HUES64 (cell line): ENCODE results near the gene NMD3. TPM values are rescaled to one million over a fixed set of nuclear protein-coding genes. Genes with fewer than 3 reads are reported as not detected.
"Not testable (repeated sequence)": the region's sequence is repeated elsewhere in the genome, so short reads cannot be mapped to it uniquely, and the experiment has no call there.

Source experiments
- H3K27ac ChIP-seq: 2 replicates; pipeline ENCODE4 v1.7.0; 2013; ENCODE audit warnings: low read depth, low read length, inconsistent platforms
- H3K27me3 ChIP-seq: 2 replicates; pipeline ENCODE4 v1.6.1; 2013; ENCODE audit warnings: mild to moderate bottlenecking, low read length; ENCODE audit not compliant: insufficient read depth
- H3K36me3 ChIP-seq: 2 replicates; pipeline ENCODE4 v1.6.1; 2013; ENCODE audit warnings: mild to moderate bottlenecking, low read length; ENCODE audit not compliant: insufficient read depth
- H3K4me1 ChIP-seq: 2 replicates; pipeline ENCODE4 v1.6.1; 2013; ENCODE audit warnings: mild to moderate bottlenecking, low read length, moderate library complexity; ENCODE audit not compliant: insufficient read depth
- H3K4me3 ChIP-seq: 2 replicates; pipeline ENCODE4 v1.5.1; 2013; ENCODE audit warnings: mild to moderate bottlenecking, low read length, moderate library complexity
- H3K9ac ChIP-seq: 2 replicates; pipeline ENCODE4 v1.6.1; 2013; ENCODE audit warnings: mild to moderate bottlenecking, low read depth, low read length
- H3K9me3 ChIP-seq: 2 replicates; pipeline ENCODE4 v1.6.1; 2013; ENCODE audit warnings: low read depth, low read length; ENCODE audit not compliant: insufficient read depth
- WGBS: fragments of 150-250, 120-280 bp; methylation state at CpG from one replicate; pipeline ENCODE4 v1.1.7; 2013; ENCODE audit warnings: missing lambda C conversion rate; 5-methylcytosine and 5-hydroxymethylcytosine counted together
- polyA plus RNA-seq, 2 experiments: library from polyadenylated mRNA; stranded (reverse); fragments of 50-300 nt; gene quantifications; one replicate each; pipeline ENCODE4 v1.2.3, GENCODE V29; 2013

The NMD3 gene
- 40.8 TPM for polyA plus RNA-seq (2013, experiment 1 of 2)
- polyA plus RNA-seq (2013, experiment 2 of 2): 42.0 TPM

GRCh38 chr3:161220850-161221753 lies at the start of gene NMD3:
TSS of gene NMD3 (plus strand) at chr3:161221311. CDS start at chr3:161222014, 703 bp downstream.
- 1% methylated on average over 70 of the region's 71 CpGs for WGBS
- Histone ChIP-seq H3K27ac (peak within 1 kb of the TSS; percentile 82), H3K4me1 (peaks cover 17% of the 10 kb centered on the region; the same call in 1 of the 2 replicates), H3K9ac (peak within 1 kb of the TSS; percentile 91), H3K27me3 (no peaks in the 10 kb centered on the region), H3K9me3 (no peaks in the 10 kb centered on the region), H3K36me3 (peaks cover 22% of the 10 kb centered on the region), H3K4me3 (peak within 1 kb of the TSS; percentile 99)

GRCh38 chr3:161171639-161172552 lies 49.2 kb upstream of the NMD3 start:
- H3K27ac ChIP-seq: no peak overlapping the region
- no peak overlapping the region for H3K9ac ChIP-seq
- no peaks in the 10 kb centered on the region for H3K27me3 ChIP-seq
- no CpG with 5 or more reads among the region's 2 CpGs for WGBS
- no peaks in the 10 kb centered on the region for H3K36me3 ChIP-seq
- no peaks in the 10 kb centered on the region for H3K4me1 ChIP-seq
- H3K9me3 ChIP-seq: 0 out of 2 replicates have a peak, but pooled peaks cover 5% of the 10 kb centered on the region
- no peak overlapping the region for H3K4me3 ChIP-seq

GRCh38 chr3:161175506-161175905 lies 45.6 kb upstream of the NMD3 start:
- no peaks in the 10 kb centered on the region for H3K4me1 ChIP-seq
- WGBS: 68% methylated on average over 1 of the region's 1 CpG
- H3K27ac ChIP-seq: no peak overlapping the region
- no peaks in the 10 kb centered on the region for H3K36me3 ChIP-seq
- no peak overlapping the region for H3K4me3 ChIP-seq
- no peak overlapping the region for H3K9ac ChIP-seq
- 0 out of 2 replicates have a peak, but pooled peaks cover 5% of the 10 kb centered on the region for H3K9me3 ChIP-seq
- no peaks in the 10 kb centered on the region for H3K27me3 ChIP-seq

GRCh38 chr3:161177991-161178390 lies 43.1 kb upstream of the NMD3 start:
- WGBS: 88% methylated on average over 3 of the region's 3 CpGs
- Histone ChIP-seq H3K4me3 (no peak overlapping the region), H3K4me1 (no peaks in the 10 kb centered on the region), H3K9ac (no peak overlapping the region), H3K9me3 (0 out of 2 replicates have a peak, but pooled peaks cover 5% of the 10 kb centered on the region), H3K36me3 (no peaks in the 10 kb centered on the region), H3K27ac (no peak overlapping the region), H3K27me3 (no peaks in the 10 kb centered on the region)

- not testable (repeated sequence) for H3K9ac ChIP-seq, H3K27ac ChIP-seq, H3K36me3 ChIP-seq, H3K9me3 ChIP-seq, H3K4me1 ChIP-seq, H3K4me3 ChIP-seq, H3K27me3 ChIP-seq
- 91% methylated on average over 1 of the region's 1 CpG for WGBS
These were observed 39.7 kb upstream of the NMD3 start for GRCh38 chr3:161181371-161181770.

- no peak overlapping the region for H3K9ac ChIP-seq
- H3K4me3 ChIP-seq: no peak overlapping the region
- H3K27ac ChIP-seq: no peak overlapping the region
- no peaks in the 10 kb centered on the region for H3K27me3 ChIP-seq
- H3K9me3 ChIP-seq: no peaks in the 10 kb centered on the region
- H3K4me1 ChIP-seq: peaks cover 8% of the 10 kb centered on the region; the same call in 1 of the 2 replicates
- no peaks in the 10 kb centered on the region for H3K36me3 ChIP-seq
- WGBS: 79% methylated on average over 1 of the region's 2 CpGs
These were observed 34.1 kb upstream of the NMD3 start for GRCh38 chr3:161187046-161187445.

- WGBS: 92% methylated on average over 4 of the region's 6 CpGs
- peaks cover 10% of the 10 kb centered on the region for H3K9me3 ChIP-seq
- H3K9ac ChIP-seq: no peak overlapping the region
- no peaks in the 10 kb centered on the region for H3K36me3 ChIP-seq
- no peak overlapping the region for H3K27ac ChIP-seq
- H3K27me3 ChIP-seq: no peaks in the 10 kb centered on the region
- no peaks in the 10 kb centered on the region for H3K4me1 ChIP-seq
- no peak overlapping the region for H3K4me3 ChIP-seq
These were observed 23.0 kb upstream of the NMD3 start for GRCh38 chr3:161197855-161198850.

GRCh38 chr3:161199926-161200325 lies 21.2 kb upstream of the NMD3 start:
- no peaks in the 10 kb centered on the region for H3K4me1 ChIP-seq
- 94% methylated on average over 3 of the region's 3 CpGs for WGBS
- peaks cover 10% of the 10 kb centered on the region for H3K9me3 ChIP-seq
- H3K4me3 ChIP-seq: no peak overlapping the region
- H3K9ac ChIP-seq: no peak overlapping the region
- no peaks in the 10 kb centered on the region for H3K27me3 ChIP-seq
- H3K36me3 ChIP-seq: no peaks in the 10 kb centered on the region
- no peak overlapping the region for H3K27ac ChIP-seq

GRCh38 chr3:161203485-161204098 lies 17.5 kb upstream of the NMD3 start:
- Histone ChIP-seq H3K9ac (no peak overlapping the region), H3K4me1 (no peaks in the 10 kb centered on the region), H3K9me3 (no peaks in the 10 kb centered on the region), H3K36me3 (no peaks in the 10 kb centered on the region), H3K27me3 (no peaks in the 10 kb centered on the region), H3K4me3 (no peak overlapping the region), H3K27ac (no peak overlapping the region)
- WGBS: 91% methylated on average over 3 of the region's 4 CpGs

GRCh38 chr3:161208931-161209330 lies 12.2 kb upstream of the NMD3 start:
- Histone ChIP-seq H3K9ac (no peak overlapping the region), H3K4me3 (no peak overlapping the region), H3K27me3 (no peaks in the 10 kb centered on the region), H3K4me1 (peaks cover 3% of the 10 kb centered on the region; the same call in 1 of the 2 replicates), H3K9me3 (no peaks in the 10 kb centered on the region), H3K36me3 (no peaks in the 10 kb centered on the region), H3K27ac (no peak overlapping the region)
- WGBS: 90% methylated on average over 4 of the region's 4 CpGs
